G401.6 (cell line): ENCODE measurements around the gene ANKRD49.
"Not testable (repeated sequence)": the region's sequence is repeated elsewhere in the genome, so short reads cannot be mapped to it uniquely, and the experiment has no call there.

Experiments
- FAIRE-seq: peaks from 2 replicates; lab custom pipeline; 2012; peaks lifted over from hg19 to GRCh38; lab: Jason Lieb, UNC

ANKRD49 gene

GRCh38 chr11:94493281-94494125, at the start of gene ANKRD49, which contains the start of gene MRE11:
TSS of gene ANKRD49 (plus strand) at chr11:94493984. CDS start at chr11:94496694, 2,710 bp downstream.
TSS of gene MRE11 (minus strand) at chr11:94493844. CDS start at chr11:94492801, 1,043 bp downstream.
- FAIRE-seq = peak; percentile 99

GRCh38 chr11:94445641-94446040, 48.1 kb upstream of the ANKRD49 start:
- FAIRE-seq = no peak

- no peak for FAIRE-seq
Measured at GRCh38 chr11:94447149-94447548, 46.6 kb upstream of the ANKRD49 start.

- no peak for FAIRE-seq
Measured at GRCh38 chr11:94449029-94449428, 44.8 kb upstream of the ANKRD49 start.

GRCh38 chr11:94449437-94449836, 44.3 kb upstream of the ANKRD49 start:
- no peak for FAIRE-seq

- FAIRE-seq = no peak
Measured at GRCh38 chr11:94450048-94450447, 43.7 kb upstream of the ANKRD49 start.

GRCh38 chr11:94452988-94453387, 40.8 kb upstream of the ANKRD49 start:
- no peak for FAIRE-seq

- no peak for FAIRE-seq
Measured at GRCh38 chr11:94454301-94454700, 39.5 kb upstream of the ANKRD49 start.

GRCh38 chr11:94455861-94456260, 37.9 kb upstream of the ANKRD49 start:
- no peak for FAIRE-seq

- no peak for FAIRE-seq
Measured at GRCh38 chr11:94457118-94458029, 36.4 kb upstream of the ANKRD49 start.

GRCh38 chr11:94459576-94459975, 34.2 kb upstream of the ANKRD49 start:
- FAIRE-seq = no peak

- no peak for FAIRE-seq
Measured at GRCh38 chr11:94469416-94469815, 24.4 kb upstream of the ANKRD49 start.

GRCh38 chr11:94472916-94473799, 20.6 kb upstream of the ANKRD49 start:
- no peak for FAIRE-seq

- no peak for FAIRE-seq
Measured at GRCh38 chr11:94477624-94478023, 16.2 kb upstream of the ANKRD49 start.

- no peak for FAIRE-seq
Measured at GRCh38 chr11:94481342-94481741, 12.4 kb upstream of the ANKRD49 start.

- peak; percentile 31 for FAIRE-seq
Measured at GRCh38 chr11:94486068-94486467, 7.7 kb upstream of the ANKRD49 start.

GRCh38 chr11:94494126-94494680, 419 bp downstream of the ANKRD49 start:
- FAIRE-seq = no peak

- FAIRE-seq = no peak
Measured at GRCh38 chr11:94500181-94500580, 6.4 kb downstream of the ANKRD49 start.

- FAIRE-seq = peak; percentile 36
Measured at GRCh38 chr11:94501522-94501921, 7.7 kb downstream of the ANKRD49 start.

- FAIRE-seq = peak; percentile 96
Measured at GRCh38 chr11:94504689-94505293, 11.0 kb downstream of the ANKRD49 start.

GRCh38 chr11:94506513-94506912, 12.7 kb downstream of the ANKRD49 start:
- not testable (repeated sequence) for FAIRE-seq
